H9 (cell line): ENCODE results near the gene CCSER2. TPM values are rescaled to one million over a fixed set of nuclear protein-coding genes. Genes with fewer than 3 reads are reported as not detected.

ENCODE experiments used
- DNase-seq: peaks from one replicate; pipeline ENCODE4 v3.0.0-alpha.2; 2017
- H2AFZ ChIP-seq: one replicate; pipeline ENCODE4 v1.6.1; 2013; ENCODE audit warnings: mild to moderate bottlenecking, low read length, control low read depth, moderate library complexity
- H2AK5ac ChIP-seq: 2 replicates; pipeline ENCODE4 v1.6.1; 2013; ENCODE audit warnings: low read length, control low read depth, mixed read lengths; ENCODE audit not compliant: insufficient read length
- H2BK120ac ChIP-seq: one replicate; pipeline ENCODE4 v1.6.1; 2013; ENCODE audit warnings: low read depth, mild to moderate bottlenecking, low read length, control low read depth, inconsistent platforms; ENCODE audit not compliant: poor library complexity, severe bottlenecking
- H2BK12ac ChIP-seq: 2 replicates; pipeline ENCODE4 v1.6.1; 2013; ENCODE audit warnings: low read length, control low read depth, mixed read lengths, low read depth; ENCODE audit not compliant: insufficient read length
- H2BK15ac ChIP-seq: 2 replicates; pipeline ENCODE4 v1.6.1; 2013; ENCODE audit warnings: low read depth, low read length, control low read depth
- H2BK20ac ChIP-seq: one replicate; pipeline ENCODE4 v1.6.1; 2013; ENCODE audit warnings: low read depth, mild to moderate bottlenecking, low read length, control low read depth, inconsistent platforms; ENCODE audit not compliant: poor library complexity, severe bottlenecking
- H2BK5ac ChIP-seq: 2 replicates; pipeline ENCODE4 v1.6.1; 2013; ENCODE audit warnings: low read length, control low read depth, mixed read lengths; ENCODE audit not compliant: insufficient read length
- H3K14ac ChIP-seq: 2 replicates; pipeline ENCODE4 v1.6.1; 2013; ENCODE audit warnings: low read length, control low read depth; ENCODE audit not compliant: insufficient read depth
- H3K18ac ChIP-seq: 2 replicates; pipeline ENCODE4 v1.6.1; 2013; ENCODE audit warnings: low read depth, mild to moderate bottlenecking, mixed read lengths, low read length, control low read depth; ENCODE audit not compliant: insufficient read length
- H3K23ac ChIP-seq: 2 replicates; pipeline ENCODE4 v1.6.1; 2013; ENCODE audit warnings: low read length, control low read depth, mixed read lengths, low read depth; ENCODE audit not compliant: insufficient read length
- H3K23me2 ChIP-seq: 2 replicates; pipeline ENCODE4 v1.6.1; 2013; ENCODE audit warnings: low read depth, mild to moderate bottlenecking, mixed read lengths, low read length, control low read depth; ENCODE audit not compliant: insufficient read length, poor library complexity, severe bottlenecking
- H3K27ac ChIP-seq: 2 replicates; pipeline ENCODE4 v1.5.1; 2013; ENCODE audit warnings: low read length, control low read depth, mixed read lengths, low read depth; ENCODE audit not compliant: insufficient read length
- H3K27me3 ChIP-seq: 2 replicates; pipeline ENCODE4 v1.6.1; 2013; ENCODE audit warnings: low read length, control low read depth, inconsistent platforms; ENCODE audit not compliant: insufficient read depth
- H3K4ac ChIP-seq: 2 replicates; pipeline ENCODE4 v1.6.1; 2013; ENCODE audit warnings: low read depth, mild to moderate bottlenecking, control low read depth, inconsistent platforms, low read length, moderate library complexity
- H3K4me1 ChIP-seq: 2 replicates; pipeline ENCODE4 v1.6.1; 2013; ENCODE audit warnings: low read length, control low read depth, inconsistent platforms; ENCODE audit not compliant: insufficient read depth
- H3K4me2 ChIP-seq: 2 replicates; pipeline ENCODE4 v1.6.1; 2013; ENCODE audit warnings: low read length, control low read depth, mixed read lengths; ENCODE audit not compliant: insufficient read length, insufficient read depth
- H3K56ac ChIP-seq: 2 replicates; pipeline ENCODE4 v1.6.1; 2013; ENCODE audit warnings: low read depth, mild to moderate bottlenecking, mixed read lengths, low read length, control low read depth; ENCODE audit not compliant: insufficient read length
- H3K79me1 ChIP-seq: 2 replicates; pipeline ENCODE4 v1.6.1; 2013; ENCODE audit warnings: low read depth, mild to moderate bottlenecking, moderate library complexity, low read length, control low read depth, inconsistent platforms; ENCODE audit not compliant: insufficient read depth, poor library complexity, severe bottlenecking
- H3K79me2 ChIP-seq: 2 replicates; pipeline ENCODE4 v1.6.1; 2013; ENCODE audit warnings: low read length, control low read depth, inconsistent platforms; ENCODE audit not compliant: insufficient read depth
- H3K9ac ChIP-seq: 2 replicates; pipeline ENCODE4 v1.6.1; 2013; ENCODE audit warnings: low read length, control low read depth, mixed read lengths; ENCODE audit not compliant: insufficient read length; ENCODE audit errors: extremely low read depth
- H3K9me3 ChIP-seq: one replicate; pipeline ENCODE4 v1.6.1; 2013; ENCODE audit warnings: low read depth, low read length, inconsistent platforms; ENCODE audit not compliant: control insufficient read depth
- H3T11ph ChIP-seq: one replicate; pipeline ENCODE4 v1.6.1; 2013; ENCODE audit warnings: mild to moderate bottlenecking, low read length, control low read depth, inconsistent platforms
- H4K20me1 ChIP-seq: one replicate; pipeline ENCODE4 v1.6.1; 2013; ENCODE audit not compliant: control insufficient read depth, insufficient read length, insufficient read depth
- H4K5ac ChIP-seq: 2 replicates; pipeline ENCODE4 v1.6.1; 2013; ENCODE audit warnings: low read depth, mild to moderate bottlenecking, mixed read lengths, low read length, control low read depth; ENCODE audit not compliant: insufficient read length
- H4K8ac ChIP-seq: replicated peaks from 2 replicates; pipeline ENCODE4 v1.6.1; 2013; ENCODE audit warnings: low read length, control low read depth, mixed read lengths, low read depth; ENCODE audit not compliant: insufficient read length
- H4K91ac ChIP-seq: 2 replicates; pipeline ENCODE4 v1.6.1; 2013; ENCODE audit warnings: low read depth, mild to moderate bottlenecking, moderate library complexity, mixed read lengths, low read length, control low read depth; ENCODE audit not compliant: insufficient read length
- H3K27ac Mint-ChIP-seq, 3 experiments: 2 replicates in 2 of 3; 3 replicates in 1 of 3; pipeline ENCODE4 v1.8.0; 2020 to 2021; ENCODE audit warnings: mixed read lengths in 3 of 3, mild to moderate bottlenecking in 1 of 3, moderate library complexity in 1 of 3
- H3K27me3 Mint-ChIP-seq: 2 replicates; pipeline ENCODE4 v1.8.0; 2021; ENCODE audit warnings: low read depth, mild to moderate bottlenecking, moderate library complexity, mixed read lengths
- H3K36me3 Mint-ChIP-seq, 3 experiments: 2 replicates in 2 of 3; 3 replicates in 1 of 3; pipeline ENCODE4 v1.8.0; 2020 to 2021; ENCODE audit warnings: low read depth in 3 of 3, mixed read lengths in 3 of 3; ENCODE audit not compliant: insufficient read depth in 1 of 3
- H3K4me1 Mint-ChIP-seq, 2 experiments: 2 replicates each; pipeline ENCODE4 v1.8.0; 2020; ENCODE audit warnings: mixed read lengths in 2 of 2
- H3K4me3 Mint-ChIP-seq, 2 experiments: 2 replicates in 1 of 2; 3 replicates in 1 of 2; pipeline ENCODE4 v1.8.0; 2020 to 2021; ENCODE audit warnings: mild to moderate bottlenecking in 2 of 2, mixed read lengths in 2 of 2, moderate library complexity in 1 of 2
- H3K9me3 Mint-ChIP-seq, 2 experiments: 2 replicates in 1 of 2; 3 replicates in 1 of 2; pipeline ENCODE4 v1.8.0; 2020; ENCODE audit warnings: mild to moderate bottlenecking in 2 of 2, mixed read lengths in 2 of 2, moderate library complexity in 1 of 2
- WGBS: extraction: QIAGEN DNeasy Blood & Tissue Kit; methylation state at CpG from one replicate; pipeline ENCODE4 v1.1.7; 2013; ENCODE audit warnings: missing lambda C conversion rate, low lambda C conversion rate, mixed read lengths; ENCODE audit not compliant: insufficient read length; ENCODE audit errors: extremely low coverage; 5-methylcytosine and 5-hydroxymethylcytosine counted together
- total RNA-seq: library from RNA; stranded (reverse); gene quantifications from 2 replicates; pipeline ENCODE4 v1.2.1, GENCODE V29; 2021
- TF ChIP-seq, protein P1 (sequence below): fragments of 200-600 bp; sonication (generic); conservative IDR thresholded peaks from 3 replicates; pipeline ENCODE4 v1.8.0; 2021; ENCODE audit warnings: antibody characterized with exemption, mild to moderate bottlenecking

Gene CCSER2
- total RNA-seq, 1 experiment from 2014 or later: 22.2 TPM

DNA sequence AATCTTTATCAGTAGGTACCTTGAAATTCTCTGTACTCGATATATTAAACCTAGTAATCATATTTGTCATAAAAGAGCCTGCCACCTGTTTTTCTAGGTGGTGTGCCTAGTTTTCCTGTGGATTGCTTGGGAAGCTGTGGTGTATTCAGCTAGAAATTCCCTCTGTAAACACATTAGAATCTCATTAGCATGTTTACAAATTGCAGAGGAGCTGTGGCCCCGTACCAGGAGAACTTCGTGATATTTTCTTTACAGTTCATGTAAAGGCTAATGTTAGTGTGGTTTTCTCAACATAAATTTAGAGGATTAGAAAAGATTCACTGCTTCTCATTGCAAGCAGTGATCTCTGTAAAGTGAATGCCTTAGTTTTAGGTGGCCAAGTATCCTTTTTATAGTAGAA, 144.7 kb downstream of the CCSER2 start:
- Histone ChIP-seq H4K91ac (no peak overlapping the region), H2BK120ac (no peak overlapping the region), H4K20me1 (no peaks in the 10 kb centered on the region), H3K27ac (no peak overlapping the region), H3K23ac (no peak overlapping the region), H3K18ac (no peak overlapping the region), H4K8ac (no peak overlapping the region), H2AFZ (no peak overlapping the region), H3K9me3 (no peaks in the 10 kb centered on the region), H3K79me1 (no peaks in the 10 kb centered on the region), H3K4ac (no peak overlapping the region), H2BK5ac (no peak overlapping the region), H2BK12ac (no peak overlapping the region), H2BK15ac (no peak overlapping the region), H4K5ac (no peak overlapping the region), H2AK5ac (no peak overlapping the region), H3T11ph (no peak overlapping the region), H3K9ac (no peak overlapping the region), H3K23me2 (no peaks in the 10 kb centered on the region), H2BK20ac (no peak overlapping the region), H3K79me2 (no peaks in the 10 kb centered on the region), H3K4me2 (no peak overlapping the region), H3K14ac (no peak overlapping the region), H3K56ac (no peak overlapping the region), H3K27me3 (no peaks in the 10 kb centered on the region), H3K4me1 (no peaks in the 10 kb centered on the region)
- Mint-ChIP-seq H3K27ac (no peak overlapping the region), H3K9me3 (no peaks in the 10 kb centered on the region), H3K4me3 (no peak overlapping the region), H3K36me3 (0 out of 7 replicates have a peak, but pooled peaks cover 0 to 4% (median 0%) of the 10 kb centered on the region in 3 experiments), H3K27me3 (no peaks in the 10 kb centered on the region), H3K4me1 (peaks cover 7 to 8% of the 10 kb centered on the region in 2 experiments)
- DNase-seq: no peak
- no CpG with 5 or more reads among the region's 3 CpGs for WGBS
- TF ChIP-seq, protein P1, sequence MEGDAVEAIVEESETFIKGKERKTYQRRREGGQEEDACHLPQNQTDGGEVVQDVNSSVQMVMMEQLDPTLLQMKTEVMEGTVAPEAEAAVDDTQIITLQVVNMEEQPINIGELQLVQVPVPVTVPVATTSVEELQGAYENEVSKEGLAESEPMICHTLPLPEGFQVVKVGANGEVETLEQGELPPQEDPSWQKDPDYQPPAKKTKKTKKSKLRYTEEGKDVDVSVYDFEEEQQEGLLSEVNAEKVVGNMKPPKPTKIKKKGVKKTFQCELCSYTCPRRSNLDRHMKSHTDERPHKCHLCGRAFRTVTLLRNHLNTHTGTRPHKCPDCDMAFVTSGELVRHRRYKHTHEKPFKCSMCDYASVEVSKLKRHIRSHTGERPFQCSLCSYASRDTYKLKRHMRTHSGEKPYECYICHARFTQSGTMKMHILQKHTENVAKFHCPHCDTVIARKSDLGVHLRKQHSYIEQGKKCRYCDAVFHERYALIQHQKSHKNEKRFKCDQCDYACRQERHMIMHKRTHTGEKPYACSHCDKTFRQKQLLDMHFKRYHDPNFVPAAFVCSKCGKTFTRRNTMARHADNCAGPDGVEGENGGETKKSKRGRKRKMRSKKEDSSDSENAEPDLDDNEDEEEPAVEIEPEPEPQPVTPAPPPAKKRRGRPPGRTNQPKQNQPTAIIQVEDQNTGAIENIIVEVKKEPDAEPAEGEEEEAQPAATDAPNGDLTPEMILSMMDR: no peak
